ENCODE results near the gene BTNL8.

The BTNL8 gene

GRCh38 chr5:180898621-180899246 lies at the start of gene BTNL8:
Gene BTNL8 (plus strand): TSS chr5:180899159. CDS start chr5:180899311, 152 bp downstream.
- no peak for DNase-seq

- DNase-seq: no peak
Observed at GRCh38 chr5:180849827-180850226, 49.1 kb upstream of the BTNL8 start.

GRCh38 chr5:180850434-180851078 lies 48.4 kb upstream of the BTNL8 start:
- no peak for DNase-seq

GRCh38 chr5:180852495-180852894 lies 46.5 kb upstream of the BTNL8 start:
- no peak for DNase-seq

GRCh38 chr5:180853121-180853847 lies 45.7 kb upstream of the BTNL8 start:
- DNase-seq: no peak

- DNase-seq: no peak
Observed at GRCh38 chr5:180853848-180854176, 45.1 kb upstream of the BTNL8 start.

GRCh38 chr5:180858586-180858985 lies 40.4 kb upstream of the BTNL8 start:
- DNase-seq: no peak

- DNase-seq: peak in 1 of 2 donors; percentile 7
Observed at GRCh38 chr5:180860273-180860886, 38.6 kb upstream of the BTNL8 start.

- DNase-seq: peak; percentile 84 to 85
Observed at GRCh38 chr5:180860887-180861822, 37.8 kb upstream of the BTNL8 start, which contains the start of gene ZFP62. Gene ZFP62 (minus strand): TSS chr5:180861276. CDS start chr5:180861219, 57 bp downstream.

- no peak for DNase-seq
Observed at GRCh38 chr5:180862645-180863044, 36.3 kb upstream of the BTNL8 start.

- no peak for DNase-seq
Observed at GRCh38 chr5:180865981-180866695, 32.8 kb upstream of the BTNL8 start.

GRCh38 chr5:180866985-180867384 lies 32.0 kb upstream of the BTNL8 start:
- DNase-seq: no peak

GRCh38 chr5:180868960-180869359 lies 30.0 kb upstream of the BTNL8 start:
- peak; percentile 72 to 78 for DNase-seq

- no peak for DNase-seq
Observed at GRCh38 chr5:180869587-180869986, 29.4 kb upstream of the BTNL8 start.

GRCh38 chr5:180870276-180871068 lies 28.5 kb upstream of the BTNL8 start:
- DNase-seq: no peak

- no peak for DNase-seq
Observed at GRCh38 chr5:180872419-180872818, 26.5 kb upstream of the BTNL8 start.

GRCh38 chr5:180873615-180874520 lies 25.1 kb upstream of the BTNL8 start:
- DNase-seq: no peak

- no peak for DNase-seq
Observed at GRCh38 chr5:180874804-180875582, 24.0 kb upstream of the BTNL8 start.

- DNase-seq: no peak
Observed at GRCh38 chr5:180875860-180876426, 23.0 kb upstream of the BTNL8 start.

Measured in stimulated activated CD4-positive, alpha-beta T cell treated with anti-CD3 and anti-CD28 coated beads, Interleukin-2, amount 100 ng/mL, for 48 hours (primary cell).